GM10266 (cell line): ENCODE measurements around the gene MROH2A.

ENCODE experiments used
- DNase-seq: peaks from one replicate; pipeline ENCODE4 v3.0.0; 2012; ENCODE audit errors: extremely low spot score
- TF ChIP-seq, protein P1 (sequence below): IDR thresholded peaks from 2 replicates; pipeline ENCODE4 v1.5.1; 2012; ENCODE audit warnings: mild to moderate bottlenecking, low read depth; ENCODE audit not compliant: control insufficient read depth, insufficient read depth; ENCODE audit errors: missing control alignments

The MROH2A gene

DNA sequence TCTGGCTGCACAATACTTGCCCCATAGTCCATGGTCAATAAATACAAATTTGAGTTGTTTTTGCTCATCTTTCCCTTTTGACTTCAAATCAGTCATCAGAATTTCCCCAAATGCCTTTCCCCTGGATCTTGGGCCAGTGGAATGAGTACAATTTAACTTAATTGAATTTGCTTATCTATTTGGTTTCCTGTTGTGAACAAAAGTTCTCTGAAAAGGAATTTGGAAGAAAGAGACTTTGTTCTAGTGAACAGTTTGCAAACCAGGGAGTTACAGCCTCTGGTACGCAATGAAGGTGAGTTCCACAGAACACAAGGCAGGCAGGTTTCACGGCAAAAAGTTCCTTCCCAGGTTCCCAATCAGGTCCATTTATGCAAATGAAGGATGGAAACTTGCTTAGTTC is 19.3 kb upstream of the MROH2A start:
- TF ChIP-seq, protein P1, sequence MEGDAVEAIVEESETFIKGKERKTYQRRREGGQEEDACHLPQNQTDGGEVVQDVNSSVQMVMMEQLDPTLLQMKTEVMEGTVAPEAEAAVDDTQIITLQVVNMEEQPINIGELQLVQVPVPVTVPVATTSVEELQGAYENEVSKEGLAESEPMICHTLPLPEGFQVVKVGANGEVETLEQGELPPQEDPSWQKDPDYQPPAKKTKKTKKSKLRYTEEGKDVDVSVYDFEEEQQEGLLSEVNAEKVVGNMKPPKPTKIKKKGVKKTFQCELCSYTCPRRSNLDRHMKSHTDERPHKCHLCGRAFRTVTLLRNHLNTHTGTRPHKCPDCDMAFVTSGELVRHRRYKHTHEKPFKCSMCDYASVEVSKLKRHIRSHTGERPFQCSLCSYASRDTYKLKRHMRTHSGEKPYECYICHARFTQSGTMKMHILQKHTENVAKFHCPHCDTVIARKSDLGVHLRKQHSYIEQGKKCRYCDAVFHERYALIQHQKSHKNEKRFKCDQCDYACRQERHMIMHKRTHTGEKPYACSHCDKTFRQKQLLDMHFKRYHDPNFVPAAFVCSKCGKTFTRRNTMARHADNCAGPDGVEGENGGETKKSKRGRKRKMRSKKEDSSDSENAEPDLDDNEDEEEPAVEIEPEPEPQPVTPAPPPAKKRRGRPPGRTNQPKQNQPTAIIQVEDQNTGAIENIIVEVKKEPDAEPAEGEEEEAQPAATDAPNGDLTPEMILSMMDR, result no peak
- no peak for DNase-seq

DNA sequence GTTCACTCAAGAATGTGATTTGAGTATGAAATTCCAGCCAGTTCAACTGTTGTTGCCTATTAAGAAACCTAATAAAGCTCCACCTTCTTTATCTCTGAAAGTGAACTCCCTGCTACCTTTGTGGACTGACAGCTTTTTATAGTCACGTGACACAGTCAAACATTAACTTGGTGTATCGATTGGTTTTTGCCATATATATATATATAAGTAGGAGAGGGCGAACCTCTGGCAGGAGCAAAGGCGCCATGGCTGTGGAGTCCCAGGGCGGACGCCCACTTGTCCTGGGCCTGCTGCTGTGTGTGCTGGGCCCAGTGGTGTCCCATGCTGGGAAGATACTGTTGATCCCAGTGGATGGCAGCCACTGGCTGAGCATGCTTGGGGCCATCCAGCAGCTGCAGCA is 18.1 kb upstream of the MROH2A start, which contains the start of gene UGT1A1:
UGT1A1 (plus strand) TSS at position 228 of the 400 bp plus-strand sequence; CDS start at position 246, 18 bp downstream.
- TF ChIP-seq, protein P1, result no peak
- no peak for DNase-seq

DNA sequence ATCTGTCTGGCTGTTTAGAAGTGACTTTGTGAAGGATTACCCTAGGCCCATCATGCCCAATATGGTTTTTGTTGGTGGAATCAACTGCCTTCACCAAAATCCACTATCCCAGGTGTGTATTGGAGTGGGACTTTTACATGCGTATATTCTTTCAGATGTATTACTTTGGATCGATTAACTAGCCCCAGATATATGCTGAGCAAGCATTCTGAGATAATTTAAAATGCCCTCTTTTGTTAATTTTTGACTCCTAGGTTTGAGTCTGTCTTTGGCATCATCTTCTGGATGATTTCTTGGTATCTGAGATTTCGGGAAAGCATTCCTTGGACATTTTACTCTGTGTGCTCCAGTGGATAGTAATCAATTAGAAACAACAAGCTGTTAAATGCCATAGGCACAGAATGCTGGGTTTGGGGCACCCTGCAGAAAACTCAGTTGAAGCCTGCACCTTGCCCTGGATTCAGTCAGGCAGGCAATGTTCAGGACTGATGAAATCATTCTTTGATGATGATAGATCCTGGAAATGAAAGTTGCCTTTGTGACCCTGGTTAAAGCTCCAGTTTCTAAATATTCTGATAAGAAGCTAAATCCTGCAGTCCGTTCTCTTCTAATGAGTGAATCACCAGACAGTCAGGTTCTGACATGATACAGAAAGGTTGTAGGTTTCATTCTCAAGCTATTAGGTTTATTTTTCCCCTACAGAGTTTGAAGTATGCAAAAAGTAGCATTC is 16.9 kb upstream of the MROH2A start:
- no peak for DNase-seq
- TF ChIP-seq, protein P1, result no peak

DNA sequence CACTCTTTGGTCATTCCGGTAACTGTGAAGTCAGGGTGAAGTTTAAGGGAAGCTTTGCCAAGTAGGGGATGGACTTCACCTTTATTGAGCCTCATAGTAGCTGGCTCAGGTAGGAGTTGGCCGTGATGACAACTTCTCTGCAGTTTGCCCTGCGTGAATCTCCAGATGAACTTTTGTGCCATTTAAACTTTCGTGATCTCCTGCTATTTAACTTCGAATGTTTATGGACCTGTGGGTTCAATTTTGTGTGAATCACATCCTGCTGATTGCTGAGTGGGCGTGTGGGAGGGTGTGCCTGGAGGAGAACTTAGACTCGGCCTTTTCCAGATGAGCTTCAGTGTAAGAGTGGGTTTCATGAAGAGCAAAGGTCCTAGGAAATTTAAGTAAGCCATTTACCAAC is 13.9 kb upstream of the MROH2A start:
- no peak for DNase-seq
- TF ChIP-seq, protein P1, result no peak

DNA sequence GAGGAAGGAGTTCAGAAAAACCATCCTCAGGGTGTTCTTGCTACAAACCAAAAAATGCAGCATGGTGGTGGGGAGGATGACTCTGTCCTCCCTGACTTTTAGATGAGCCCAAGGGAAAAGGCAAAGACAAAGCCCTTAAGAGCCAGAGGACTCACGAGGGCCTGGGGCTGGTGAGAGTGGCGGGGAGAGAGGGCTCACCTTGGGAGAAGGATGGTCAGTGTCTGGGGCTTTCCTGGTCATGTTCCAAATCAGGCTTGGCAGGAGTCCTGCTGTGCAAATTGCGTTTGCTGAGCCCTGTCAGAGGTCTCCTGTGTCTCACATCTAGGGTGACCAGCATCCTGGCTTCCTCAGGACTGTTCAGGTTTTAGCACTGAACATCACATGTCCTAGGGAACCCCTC is 13.4 kb upstream of the MROH2A start:
- no peak for DNase-seq
- TF ChIP-seq, protein P1, result no peak

DNA sequence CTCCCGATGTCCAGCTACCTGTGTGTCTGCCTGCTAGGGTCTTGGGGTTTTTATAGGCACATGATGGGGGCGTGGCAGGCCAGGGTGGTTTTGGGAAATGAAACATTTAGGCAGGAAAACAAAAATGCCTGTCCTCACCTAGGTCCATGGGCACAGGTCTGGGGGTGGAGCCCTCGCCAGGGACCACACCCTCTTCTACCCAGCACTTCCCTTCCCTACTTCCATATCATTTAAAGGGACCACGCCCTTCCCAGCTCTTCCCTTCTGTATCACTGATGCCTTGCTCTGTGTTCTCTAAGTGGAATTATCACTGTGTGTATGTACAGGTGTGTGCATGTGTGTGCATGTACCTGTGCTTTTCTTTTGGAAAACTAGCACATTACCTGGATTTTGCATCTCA is 11.7 kb upstream of the MROH2A start:
- no peak for DNase-seq
- TF ChIP-seq, protein P1, result no peak

DNA sequence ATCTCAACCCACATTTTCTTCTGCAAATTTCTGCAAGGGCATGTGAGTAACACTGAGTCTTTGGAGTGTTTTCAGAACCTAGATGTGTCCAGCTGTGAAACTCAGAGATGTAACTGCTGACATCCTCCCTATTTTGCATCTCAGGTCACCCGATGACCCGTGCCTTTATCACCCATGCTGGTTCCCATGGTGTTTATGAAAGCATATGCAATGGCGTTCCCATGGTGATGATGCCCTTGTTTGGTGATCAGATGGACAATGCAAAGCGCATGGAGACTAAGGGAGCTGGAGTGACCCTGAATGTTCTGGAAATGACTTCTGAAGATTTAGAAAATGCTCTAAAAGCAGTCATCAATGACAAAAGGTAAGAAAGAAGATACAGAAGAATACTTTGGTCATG is 10.1 kb upstream of the MROH2A start:
- TF ChIP-seq, protein P1, result no peak

More for the DNA sequence above, 10.1 kb upstream of the MROH2A start:
- no peak for DNase-seq
